ENCODE results near the gene STK11.

The STK11 gene

DNA sequence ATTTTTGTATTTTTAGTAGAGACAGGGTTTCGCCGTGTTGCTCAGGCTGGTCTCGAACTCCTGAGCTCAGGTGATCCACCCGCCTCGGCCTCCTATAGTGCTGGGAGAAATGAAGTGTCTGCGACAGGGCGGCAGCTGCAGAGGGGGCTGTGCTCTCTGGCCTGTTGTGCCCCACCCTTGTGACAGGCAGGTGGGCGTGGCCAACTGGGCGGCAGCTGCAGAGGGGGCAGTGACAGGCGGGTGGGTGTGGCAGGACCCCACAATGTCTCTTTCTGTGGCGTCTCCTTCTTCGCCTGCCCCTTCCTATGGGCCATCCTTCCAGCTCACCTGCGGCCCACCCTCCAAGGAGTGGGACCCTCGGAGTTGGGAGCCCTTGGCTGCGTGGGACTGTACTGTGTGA is 11.8 kb downstream of the STK11 start:
- no peak for DNase-seq (ENCODE audit: extremely low spot score)
- TF ChIP-seq, protein P1, sequence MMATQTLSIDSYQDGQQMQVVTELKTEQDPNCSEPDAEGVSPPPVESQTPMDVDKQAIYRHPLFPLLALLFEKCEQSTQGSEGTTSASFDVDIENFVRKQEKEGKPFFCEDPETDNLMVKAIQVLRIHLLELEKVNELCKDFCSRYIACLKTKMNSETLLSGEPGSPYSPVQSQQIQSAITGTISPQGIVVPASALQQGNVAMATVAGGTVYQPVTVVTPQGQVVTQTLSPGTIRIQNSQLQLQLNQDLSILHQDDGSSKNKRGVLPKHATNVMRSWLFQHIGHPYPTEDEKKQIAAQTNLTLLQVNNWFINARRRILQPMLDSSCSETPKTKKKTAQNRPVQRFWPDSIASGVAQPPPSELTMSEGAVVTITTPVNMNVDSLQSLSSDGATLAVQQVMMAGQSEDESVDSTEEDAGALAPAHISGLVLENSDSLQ (IDR thresholded peaks at IDR 0.05): peak; percentile 62
- no peak for TF ChIP-seq ZNF384 (IDR thresholded peaks at IDR 0.05)
- ChIA-PET POLR2A (interaction anchor here (0.9 to 2.1 kb wide), 4 partner anchors 13 to 113 kb away, joined by 3 to 14 read pairs (median 4); partner anchors contain the start of genes CIRBP and GPX4), CTCF (interaction anchor here (0.7 to 2.1 kb wide), 5 partner anchors 14 to 209 kb away, joined by 3 to 7 read pairs (median 5); no protein-coding TSS in a partner anchor)

DNA sequence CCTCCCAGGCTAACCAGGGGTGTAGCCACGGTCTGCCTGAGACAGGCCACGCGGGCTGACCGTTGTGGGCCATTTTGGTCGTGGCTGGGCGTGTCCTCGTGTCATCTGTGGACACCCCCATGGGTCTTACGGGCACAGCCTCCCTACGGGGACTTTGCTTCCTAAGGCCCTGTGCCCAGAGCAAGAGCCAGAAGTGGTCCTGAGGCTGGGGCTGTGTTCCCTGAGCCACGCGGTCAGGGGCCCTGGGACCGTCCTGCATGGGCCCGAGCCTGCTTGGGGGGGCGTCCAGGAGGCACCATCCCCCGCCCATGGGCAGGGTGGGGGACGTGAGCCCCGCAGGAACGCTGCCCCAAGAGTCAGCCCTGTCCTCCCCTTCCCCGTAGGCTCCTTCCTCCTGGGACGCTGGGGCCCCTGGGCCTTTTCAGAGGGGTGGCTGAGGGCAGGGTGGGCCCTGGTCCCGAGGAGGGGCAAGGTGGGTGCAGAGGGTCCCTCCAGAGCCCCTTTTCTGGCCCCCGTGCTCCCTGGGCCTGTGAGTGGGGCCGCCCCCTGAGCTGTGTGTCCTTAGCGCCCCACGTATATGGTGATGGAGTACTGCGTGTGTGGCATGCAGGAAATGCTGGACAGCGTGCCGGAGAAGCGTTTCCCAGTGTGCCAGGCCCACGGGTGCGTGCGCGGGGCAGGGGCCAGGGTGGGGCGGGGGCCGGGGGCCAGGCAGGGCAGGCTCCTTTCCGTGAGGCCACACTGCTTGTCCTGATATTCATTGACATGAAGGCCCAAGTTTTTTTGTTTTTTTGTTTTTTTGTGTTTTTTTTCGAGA is 13.4 kb downstream of the STK11 start:
- ChIA-PET CTCF (interaction anchor here (2.1 kb wide), 1 partner anchor 106 kb away, joined by 7 read pairs; no protein-coding TSS in a partner anchor), POLR2A (interaction anchor here (2.1 kb wide), 1 partner anchor 50 kb away, joined by 14 read pairs; the partner anchor contains the start of gene CIRBP)
- TF ChIP-seq TARDBP (IDR thresholded peaks at IDR 0.05) (no peak), SP1 (IDR thresholded peaks at IDR 0.05) (no peak), LEF1 (IDR thresholded peaks at IDR 0.05; ENCODE audit: borderline replicate concordance) (no peak), HDGF (IDR thresholded peaks at IDR 0.05; ENCODE audit: borderline replicate concordance) (no peak), ELF4 (IDR thresholded peaks at IDR 0.05) (no peak), L3MBTL2 (conservative IDR thresholded peaks at IDR 0.05) (no peak), ZNF384 (IDR thresholded peaks at IDR 0.05) (no peak)
- DNase-seq (ENCODE audit: extremely low spot score): no peak

- TF ChIP-seq CTBP1 (IDR thresholded peaks at IDR 0.05; ENCODE audit: borderline replicate concordance): no peak
- TF ChIP-seq HDGF (IDR thresholded peaks at IDR 0.05; ENCODE audit: borderline replicate concordance): no peak
- TF ChIP-seq LEF1 (IDR thresholded peaks at IDR 0.05; ENCODE audit: borderline replicate concordance): no peak
- TF ChIP-seq FOXA1 (IDR thresholded peaks at IDR 0.05): no peak
- TF ChIP-seq TARDBP (IDR thresholded peaks at IDR 0.05): no peak
- TF ChIP-seq ARNT (IDR thresholded peaks at IDR 0.05): no peak
- TF ChIP-seq FOXM1 (IDR thresholded peaks at IDR 0.05; ENCODE audit: borderline replicate concordance): no peak
- TF ChIP-seq L3MBTL2 (conservative IDR thresholded peaks at IDR 0.05): no peak
- TF ChIP-seq SUZ12 (IDR thresholded peaks at IDR 0.05): no peak
- no peak for DNase-seq (ENCODE audit: extremely low spot score)
- ChIA-PET CTCF (interaction anchor here (1.4 kb wide), 1 partner anchor 21 kb away, joined by 5 read pairs; no protein-coding TSS in a partner anchor), POLR2A (interaction anchor here (2.6 kb wide), 1 partner anchor 49 kb away, joined by 20 read pairs; the partner anchor contains the start of gene CIRBP)
Observed at GRCh38 chr19:1219786-1220476, 14.4 kb downstream of the STK11 start.

DNA sequence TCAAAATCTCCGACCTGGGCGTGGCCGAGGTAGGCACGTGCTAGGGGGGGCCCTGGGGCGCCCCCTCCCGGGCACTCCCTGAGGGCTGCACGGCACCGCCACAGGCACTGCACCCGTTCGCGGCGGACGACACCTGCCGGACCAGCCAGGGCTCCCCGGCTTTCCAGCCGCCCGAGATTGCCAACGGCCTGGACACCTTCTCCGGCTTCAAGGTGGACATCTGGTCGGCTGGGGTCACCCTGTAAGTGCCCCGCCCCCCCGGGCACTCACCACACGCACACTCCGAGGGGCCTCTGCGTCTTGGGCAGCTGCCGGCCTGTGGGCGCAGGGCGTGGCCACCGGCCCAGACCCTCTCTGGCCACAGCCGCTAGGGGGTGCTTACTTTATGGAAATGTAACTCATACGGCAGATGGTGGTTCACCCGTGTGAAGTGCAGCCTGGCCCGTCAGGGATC is 14.9 kb downstream of the STK11 start:
- ChIA-PET CTCF (interaction anchor here (0.9 to 1.4 kb wide), 3 partner anchors 9 to 20 kb away, joined by 3 to 5 read pairs (median 3); no protein-coding TSS in a partner anchor), POLR2A (interaction anchor here (2.6 kb wide), 1 partner anchor 49 kb away, joined by 20 read pairs; the partner anchor contains the start of gene CIRBP)
- DNase-seq (ENCODE audit: extremely low spot score): no peak
- TF ChIP-seq L3MBTL2 (conservative IDR thresholded peaks at IDR 0.05): no peak
- TF ChIP-seq, protein P1 (IDR thresholded peaks at IDR 0.05): no peak

DNA sequence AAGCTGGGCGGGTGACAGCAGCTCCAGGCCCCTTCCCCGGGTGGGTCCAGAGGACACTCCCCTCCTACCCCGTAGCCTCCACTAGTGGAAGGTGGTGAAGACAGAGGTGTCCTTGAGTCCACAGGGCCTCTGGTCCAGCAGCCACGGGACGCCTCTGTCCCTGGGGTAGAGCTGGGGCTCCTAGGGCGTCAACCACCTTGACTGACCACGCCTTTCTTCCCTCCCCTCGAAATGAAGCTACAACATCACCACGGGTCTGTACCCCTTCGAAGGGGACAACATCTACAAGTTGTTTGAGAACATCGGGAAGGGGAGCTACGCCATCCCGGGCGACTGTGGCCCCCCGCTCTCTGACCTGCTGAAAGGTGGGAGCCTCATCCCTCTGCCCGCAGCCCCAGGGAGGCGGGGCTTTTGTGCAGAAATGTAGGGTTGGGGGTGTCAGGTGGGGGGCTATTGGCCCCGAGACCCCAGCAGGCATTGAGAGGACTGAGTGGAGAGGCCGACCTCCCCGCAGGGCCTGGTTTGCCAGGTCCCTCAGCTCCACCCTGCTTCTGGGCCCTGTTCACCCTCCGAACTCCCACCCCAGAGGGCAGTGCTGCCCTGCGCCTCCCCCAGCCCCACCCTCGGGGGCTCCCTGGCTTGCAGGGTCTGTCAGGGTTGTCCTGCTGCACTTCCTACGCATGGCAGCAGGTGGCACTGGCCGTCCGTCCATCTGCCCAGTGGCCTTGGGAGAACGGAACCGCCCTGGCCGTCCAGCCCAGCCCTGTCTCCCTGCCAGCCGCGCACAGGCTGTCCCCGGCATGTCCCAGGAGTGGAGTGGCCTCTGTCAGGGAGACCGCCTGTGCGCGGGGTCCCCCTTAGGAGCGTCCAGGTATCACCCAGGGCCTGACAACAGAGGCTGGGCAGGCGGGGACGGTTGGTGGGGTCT is 15.7 kb downstream of the STK11 start:
- DNase-seq (ENCODE audit: extremely low spot score): no peak
- CTCF ChIA-PET: interaction anchor here (0.9 to 1.4 kb wide), 3 partner anchors 9 to 19 kb away, joined by 3 to 5 read pairs (median 3); no protein-coding TSS in a partner anchor
- POLR2A ChIA-PET: interaction anchor here (1.9 to 2.6 kb wide), 3 partner anchors 17 to 48 kb away, joined by 4 to 20 read pairs (median 8); partner anchors contain the start of genes ATP5F1D, CBARP and CIRBP
- TF ChIP-seq TARDBP (IDR thresholded peaks at IDR 0.05): no peak
- TF ChIP-seq FOXK2 (IDR thresholded peaks at IDR 0.05): no peak
- no peak for TF ChIP-seq BHLHE40 (IDR thresholded peaks at IDR 0.05; ENCODE audit: borderline replicate concordance)
- TF ChIP-seq HDGF (IDR thresholded peaks at IDR 0.05; ENCODE audit: borderline replicate concordance): no peak
- TF ChIP-seq SP1 (IDR thresholded peaks at IDR 0.05): no peak
- TF ChIP-seq, protein P1 (IDR thresholded peaks at IDR 0.05): no peak
- TF ChIP-seq ARNT (IDR thresholded peaks at IDR 0.05): no peak
- no peak for TF ChIP-seq FOXA1 (IDR thresholded peaks at IDR 0.05)
- no peak for TF ChIP-seq ELF4 (IDR thresholded peaks at IDR 0.05)
- no peak for TF ChIP-seq LEF1 (IDR thresholded peaks at IDR 0.05; ENCODE audit: borderline replicate concordance)
- TF ChIP-seq NFRKB (IDR thresholded peaks at IDR 0.05): no peak
- TF ChIP-seq ZNF384 (IDR thresholded peaks at IDR 0.05): no peak
- TF ChIP-seq L3MBTL2 (conservative IDR thresholded peaks at IDR 0.05): no peak
- no peak for TF ChIP-seq SUZ12 (IDR thresholded peaks at IDR 0.05)
- TF ChIP-seq FOXM1 (IDR thresholded peaks at IDR 0.05; ENCODE audit: borderline replicate concordance): no peak
- no peak for TF ChIP-seq CTBP1 (IDR thresholded peaks at IDR 0.05; ENCODE audit: borderline replicate concordance)

All from HEK293T (cell line).